SK-N-SH (cell line): ENCODE measurements around the gene PDLIM5. TPM values are rescaled to one million over a fixed set of nuclear protein-coding genes. Genes with fewer than 3 reads are reported as not detected.

Source experiments
- CTCF ChIA-PET: fragments of 300-600, 350-600 bp; formaldehyde crosslinking; extraction: SDS; loops from one replicate; lab custom pipeline; 2021; lab: Yijun Ruan, JAX
- POLR2A ChIA-PET: fragments of 350-600 bp; sonication (Branson Sonifier 250); formaldehyde crosslinking; extraction: SDS; loops from one replicate; lab custom pipeline; 2020; ENCODE audit warnings: antibody characterized with exemption, inconsistent platforms; lab: Yijun Ruan, JAX
- DNase-seq: peaks from one replicate; pipeline ENCODE4 v3.0.0; 2012
- H2AFZ ChIP-seq: fragments of 200-600 bp; sonication (generic); 2 replicates; pipeline ENCODE4 v1.8.1; 2016; ENCODE audit warnings: antibody characterized with exemption, mild to moderate bottlenecking, low read depth
- H3F3A ChIP-seq: fragments of 200-600 bp; sonication (generic); replicated peaks from 2 replicates; pipeline ENCODE3; 2016; ENCODE audit warnings: antibody characterized with exemption, mild to moderate bottlenecking; ENCODE audit not compliant: insufficient read depth
- H3K27ac ChIP-seq, 2 experiments: fragments of 200-500 bp in 1 of 2; fragments of 200-600 bp in 1 of 2; sonication (Bioruptor generic) in 1 of 2; sonication (generic), shearing (Covaris generic) in 1 of 2; 2 replicates each; pipeline versions ENCODE4 v1.5.1 to v1.6.1; 2014 to 2016; ENCODE audit warnings: low read depth in 2 of 2, inconsistent platforms in 1 of 2, low read length in 1 of 2, mild to moderate bottlenecking in 1 of 2, mixed read lengths in 1 of 2
- H3K27me3 ChIP-seq: fragments of 200-600 bp; sonication (generic), shearing (Covaris generic); 2 replicates; pipeline ENCODE4 v1.6.1; 2016; ENCODE audit warnings: mixed run types; ENCODE audit not compliant: insufficient read depth
- H3K36me3 ChIP-seq, 2 experiments: fragments of 200-500 bp in 1 of 2; fragments of 200-600 bp in 1 of 2; sonication (Bioruptor generic) in 1 of 2; sonication (generic) in 1 of 2; replicated peaks in 1 of 2; 2 replicates each; pipeline versions ENCODE3 to v1.5.1; 2014 to 2016; ENCODE audit warnings: low read length in 1 of 2, mild to moderate bottlenecking in 1 of 2; ENCODE audit not compliant: insufficient read depth in 2 of 2, control insufficient read depth in 1 of 2
- H3K4me1 ChIP-seq, 2 experiments: fragments of 200-500 bp in 1 of 2; fragments of 200-600 bp in 1 of 2; sonication (Bioruptor generic) in 1 of 2; sonication (generic), shearing (Covaris generic) in 1 of 2; 2 replicates each; pipeline versions ENCODE4 v1.5.1 to v1.6.1; 2014 to 2016; ENCODE audit warnings: low read depth in 1 of 2, low read length in 1 of 2, mixed run types in 1 of 2; ENCODE audit not compliant: insufficient read depth in 2 of 2, control insufficient read depth in 1 of 2
- H3K4me2 ChIP-seq: fragments of 200-600 bp; sonication (generic), shearing (Covaris generic); 2 replicates; pipeline ENCODE4 v1.6.1; 2017; ENCODE audit warnings: mixed run types
- H3K4me3 ChIP-seq, 2 experiments: fragments of 200-500 bp in 1 of 2; fragments of 200-600 bp in 1 of 2; sonication (Bioruptor generic) in 1 of 2; sonication (generic), shearing (Covaris generic) in 1 of 2; 2 replicates each; pipeline versions ENCODE4 v1.5.1 to v1.8.1; 2014 to 2016; ENCODE audit warnings: low read depth in 2 of 2, inconsistent platforms in 1 of 2, low read length in 1 of 2, mild to moderate bottlenecking in 1 of 2, mixed read lengths in 1 of 2, moderate library complexity in 1 of 2
- H3K79me2 ChIP-seq: fragments of 200-600 bp; sonication (generic); 2 replicates; pipeline ENCODE4 v1.8.1; 2017; ENCODE audit warnings: mild to moderate bottlenecking; ENCODE audit not compliant: insufficient read depth
- H3K9ac ChIP-seq: fragments of 200-600 bp; sonication (generic); 2 replicates; pipeline ENCODE4 v1.6.1; 2017; ENCODE audit warnings: mixed run types
- H3K9me2 ChIP-seq: fragments of 200-600 bp; sonication (generic); 2 replicates; pipeline ENCODE4 v1.6.1; 2017; ENCODE audit warnings: mixed run types
- H3K9me3 ChIP-seq: fragments of 200-600 bp; sonication (generic); 2 replicates; pipeline ENCODE4 v1.6.1; 2017; ENCODE audit warnings: mixed run types, mild to moderate bottlenecking, moderate library complexity
- H4K20me1 ChIP-seq: fragments of 200-600 bp; sonication (generic); 2 replicates; pipeline ENCODE4 v1.6.1; 2017; ENCODE audit warnings: mild to moderate bottlenecking, mixed run types; ENCODE audit not compliant: insufficient read depth
- EP300 ChIP-seq, 2 experiments: IDR thresholded peaks; 2 replicates each; pipeline versions ENCODE4 v1.4.0 to v1.6.1; 2012; ENCODE audit warnings: borderline replicate concordance in 1 of 2, low read depth in 1 of 2, low read length in 1 of 2
- EZH2phosphoT487 ChIP-seq: fragments of 200-600 bp; sonication (generic); IDR thresholded peaks from 2 replicates; pipeline ENCODE4 v1.6.1; 2017; ENCODE audit warnings: low read depth, mixed run types, mild to moderate bottlenecking, antibody characterized with exemption, moderate library complexity, borderline replicate concordance
- FOSL2 ChIP-seq: IDR thresholded peaks from 2 replicates; pipeline ENCODE4 v1.4.0; 2012; ENCODE audit warnings: low read depth, mild to moderate bottlenecking, moderate library complexity, borderline replicate concordance
- FOXJ3 ChIP-seq: sonication (generic); formaldehyde crosslinking; IDR thresholded peaks from 2 replicates; pipeline ENCODE4 v1.5.1; 2020; ENCODE audit warnings: mild to moderate bottlenecking, missing genetic modification reagents
- GATA2 ChIP-seq: sonication (generic); formaldehyde crosslinking; IDR thresholded peaks from 2 replicates; pipeline ENCODE4 v1.5.0; 2020; ENCODE audit warnings: mild to moderate bottlenecking, missing genetic modification reagents
- IRF3 ChIP-seq: fragments of 150-350 bp; IDR thresholded peaks from 2 replicates; pipeline ENCODE4 v1.6.1; 2016; ENCODE audit warnings: mild to moderate bottlenecking, low read depth, low read length
- JUND ChIP-seq: IDR thresholded peaks from 2 replicates; pipeline ENCODE4 v1.4.0; 2012
- NFIC ChIP-seq: IDR thresholded peaks from 2 replicates; pipeline ENCODE4 v1.4.0; 2012; ENCODE audit warnings: borderline replicate concordance
- RAD21 ChIP-seq: IDR thresholded peaks from 2 replicates; pipeline ENCODE4 v1.6.1; 2012; ENCODE audit warnings: mild to moderate bottlenecking, low read length
- RCOR1 ChIP-seq: fragments of 150-350 bp; IDR thresholded peaks from 2 replicates; pipeline ENCODE4 v1.6.1; 2017; ENCODE audit warnings: antibody characterized with exemption, low read length
- RFX5 ChIP-seq: IDR thresholded peaks from 2 replicates; pipeline ENCODE4 v1.6.1; 2012; ENCODE audit warnings: mild to moderate bottlenecking, improper control_type of control experiment, low read length
- RXRA ChIP-seq: IDR thresholded peaks from 2 replicates; pipeline ENCODE4 v1.4.0; 2012; ENCODE audit warnings: low read depth, mild to moderate bottlenecking, borderline replicate concordance
- SIN3A ChIP-seq: IDR thresholded peaks from 2 replicates; pipeline ENCODE4 v1.6.1; 2012; ENCODE audit warnings: low read depth, mild to moderate bottlenecking, low read length, moderate library complexity, borderline replicate concordance
- SMC3 ChIP-seq: IDR thresholded peaks from 2 replicates; pipeline ENCODE4 v1.6.1; 2012; ENCODE audit warnings: low read depth, low read length, improper control_type of control experiment
- TAF1 ChIP-seq: IDR thresholded peaks from 2 replicates; pipeline ENCODE4 v1.6.1; 2012; ENCODE audit warnings: low read depth, mild to moderate bottlenecking, low read length, moderate library complexity, borderline replicate concordance
- TCF12 ChIP-seq: IDR thresholded peaks from 2 replicates; pipeline ENCODE4 v1.4.0; 2012
- TEAD4 ChIP-seq: IDR thresholded peaks from 2 replicates; pipeline ENCODE4 v1.4.0; 2012; ENCODE audit warnings: mild to moderate bottlenecking, borderline replicate concordance; ENCODE audit not compliant: insufficient read depth
- USF2 ChIP-seq: fragments of 150-350 bp; IDR thresholded peaks from 2 replicates; pipeline ENCODE4 v1.6.1; 2017; ENCODE audit warnings: antibody characterized with exemption, low read length, low read depth, borderline replicate concordance
- YY1 ChIP-seq: IDR thresholded peaks from 2 replicates; pipeline ENCODE4 v1.4.0; 2012; ENCODE audit warnings: low read depth, mild to moderate bottlenecking
- ZBTB33 ChIP-seq: IDR thresholded peaks from 2 replicates; pipeline ENCODE4 v1.4.0; 2012; ENCODE audit warnings: low read depth, borderline replicate concordance
- WGBS: methylation state at CpG from one replicate; pipeline ENCODE4 v1.1.6; 2017; ENCODE audit warnings: low lambda C conversion rate; 5-methylcytosine and 5-hydroxymethylcytosine counted together
- polyA plus RNA-seq, 3 experiments: library from polyadenylated mRNA; depleted of rRNA; stranded (reverse); fragments of >200 nt; gene quantifications; 2 replicates each; pipeline ENCODE4 v1.2.3, GENCODE V29; 2012
- TF ChIP-seq, protein P1 (sequence below): fragments of 200-600 bp; sonication (generic); IDR thresholded peaks from 2 replicates; pipeline ENCODE4 v1.6.1; 2017; ENCODE audit warnings: antibody characterized with exemption, mild to moderate bottlenecking, moderate library complexity
- TF ChIP-seq, protein P2 (sequence below): IDR thresholded peaks from 2 replicates; pipeline ENCODE4; 2012

The PDLIM5 gene
- polyA plus RNA-seq, 1 of the 3 experiments (the other 2 are of a cell fraction) = 36.7 TPM

- POLR2A ChIA-PET = no interaction called here
- peak overlapping the region in 1 of 2 experiments; percentile 99; a peak in 2 of 4 replicates for H3K27ac ChIP-seq
Measured at GRCh38 chr4:94650134-94650495, 198.4 kb downstream of the PDLIM5 start.

GRCh38 chr4:94650690-94651089 lies 198.9 kb downstream of the PDLIM5 start:
- DNase-seq = no peak
- Histone ChIP-seq H3K27ac (peak overlapping the region in 1 of 2 experiments; percentile 99; a peak in 2 of 4 replicates), H3K27me3 (no peaks in the 10 kb centered on the region), H3K36me3 (peaks cover 3 to 72% of the 10 kb centered on the region in 2 experiments), H4K20me1 (no peaks in the 10 kb centered on the region), H3K9ac (no peak overlapping the region), H3K9me3 (no peaks in the 10 kb centered on the region), H3K4me3 (no peak overlapping the region), H3K4me2 (no peak overlapping the region), H3F3A (peaks cover 17% of the 10 kb centered on the region), H3K9me2 (no peaks in the 10 kb centered on the region), H2AFZ (no peak overlapping the region), H3K4me1 (peaks cover 0 to 18% of the 10 kb centered on the region in 2 experiments; a peak in 2 of 4 replicates), H3K79me2 (no peaks in the 10 kb centered on the region)
- 82% methylated on average over 3 of the region's 3 CpGs for WGBS
- ChIA-PET POLR2A (no interaction called here), CTCF (interaction anchor here (0.9 to 3.2 kb wide), 5 partner anchors 19 to 505 kb away, joined by 3 to 13 read pairs (median 3); no protein-coding TSS in a partner anchor)
- TF ChIP-seq ZBTB33 (no peak), NFIC (no peak), TEAD4 (no peak), IRF3 (no peak), RCOR1 (no peak), YY1 (no peak), EZH2phosphoT487 (no peak), FOSL2 (no peak), GATA2 (no peak), SMC3 (no peak), JUND (no peak), EP300 (IDR thresholded peaks at IDR 0.05; ENCODE audit: borderline replicate concordance in 1 of 2, low read depth in 1 of 2, low read length in 1 of 2) (no peak), RAD21 (no peak), USF2 (no peak), RFX5 (no peak), FOXJ3 (CRISPR knock-in tag) (no peak)
- TF ChIP-seq, protein P1, sequence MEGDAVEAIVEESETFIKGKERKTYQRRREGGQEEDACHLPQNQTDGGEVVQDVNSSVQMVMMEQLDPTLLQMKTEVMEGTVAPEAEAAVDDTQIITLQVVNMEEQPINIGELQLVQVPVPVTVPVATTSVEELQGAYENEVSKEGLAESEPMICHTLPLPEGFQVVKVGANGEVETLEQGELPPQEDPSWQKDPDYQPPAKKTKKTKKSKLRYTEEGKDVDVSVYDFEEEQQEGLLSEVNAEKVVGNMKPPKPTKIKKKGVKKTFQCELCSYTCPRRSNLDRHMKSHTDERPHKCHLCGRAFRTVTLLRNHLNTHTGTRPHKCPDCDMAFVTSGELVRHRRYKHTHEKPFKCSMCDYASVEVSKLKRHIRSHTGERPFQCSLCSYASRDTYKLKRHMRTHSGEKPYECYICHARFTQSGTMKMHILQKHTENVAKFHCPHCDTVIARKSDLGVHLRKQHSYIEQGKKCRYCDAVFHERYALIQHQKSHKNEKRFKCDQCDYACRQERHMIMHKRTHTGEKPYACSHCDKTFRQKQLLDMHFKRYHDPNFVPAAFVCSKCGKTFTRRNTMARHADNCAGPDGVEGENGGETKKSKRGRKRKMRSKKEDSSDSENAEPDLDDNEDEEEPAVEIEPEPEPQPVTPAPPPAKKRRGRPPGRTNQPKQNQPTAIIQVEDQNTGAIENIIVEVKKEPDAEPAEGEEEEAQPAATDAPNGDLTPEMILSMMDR = no peak
- TF ChIP-seq, protein P2, sequence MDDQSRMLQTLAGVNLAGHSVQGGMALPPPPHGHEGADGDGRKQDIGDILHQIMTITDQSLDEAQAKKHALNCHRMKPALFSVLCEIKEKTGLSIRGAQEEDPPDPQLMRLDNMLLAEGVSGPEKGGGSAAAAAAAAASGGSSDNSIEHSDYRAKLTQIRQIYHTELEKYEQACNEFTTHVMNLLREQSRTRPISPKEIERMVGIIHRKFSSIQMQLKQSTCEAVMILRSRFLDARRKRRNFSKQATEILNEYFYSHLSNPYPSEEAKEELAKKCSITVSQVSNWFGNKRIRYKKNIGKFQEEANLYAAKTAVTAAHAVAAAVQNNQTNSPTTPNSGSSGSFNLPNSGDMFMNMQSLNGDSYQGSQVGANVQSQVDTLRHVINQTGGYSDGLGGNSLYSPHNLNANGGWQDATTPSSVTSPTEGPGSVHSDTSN = no peak

More at GRCh38 chr4:94650134-94650495, 198.4 kb downstream of the PDLIM5 start:
- WGBS = 77% methylated on average over 5 of the region's 5 CpGs
- Histone ChIP-seq H3K27me3 (no peaks in the 10 kb centered on the region), H3K36me3 (peaks cover 6 to 70% of the 10 kb centered on the region in 2 experiments), H3K4me1 (peaks cover 0 to 18% of the 10 kb centered on the region in 2 experiments; a peak in 2 of 4 replicates), H4K20me1 (no peaks in the 10 kb centered on the region), H2AFZ (no peak overlapping the region), H3K9me3 (no peaks in the 10 kb centered on the region), H3K4me3 (no peak overlapping the region), H3K79me2 (no peaks in the 10 kb centered on the region), H3K9ac (no peak overlapping the region), H3K4me2 (no peak overlapping the region), H3F3A (peaks cover 12% of the 10 kb centered on the region), H3K9me2 (no peaks in the 10 kb centered on the region)
- no peak for DNase-seq
- CTCF ChIA-PET = interaction anchor here (0.9 to 3.2 kb wide), 4 partner anchors 19 to 445 kb away, joined by 3 to 13 read pairs (median 3); no protein-coding TSS in a partner anchor
- TF ChIP-seq GATA2 (no peak), RAD21 (no peak), RXRA (no peak), RFX5 (no peak), SIN3A (no peak), TAF1 (no peak), TCF12 (no peak), TEAD4 (no peak), EZH2phosphoT487 (no peak), YY1 (no peak)
